ENCODE results near the gene GNB2. TPM values are rescaled to one million over a fixed set of nuclear protein-coding genes. Genes with fewer than 3 reads are reported as not detected.
"Not testable (repeated sequence)": the region's sequence is repeated elsewhere in the genome, so short reads cannot be mapped to it uniquely, and the experiment has no call there.

The GNB2 gene
- total and polyA plus RNA-seq, 12 donors, result 54.1 to 365 (median 213) TPM

DNA sequence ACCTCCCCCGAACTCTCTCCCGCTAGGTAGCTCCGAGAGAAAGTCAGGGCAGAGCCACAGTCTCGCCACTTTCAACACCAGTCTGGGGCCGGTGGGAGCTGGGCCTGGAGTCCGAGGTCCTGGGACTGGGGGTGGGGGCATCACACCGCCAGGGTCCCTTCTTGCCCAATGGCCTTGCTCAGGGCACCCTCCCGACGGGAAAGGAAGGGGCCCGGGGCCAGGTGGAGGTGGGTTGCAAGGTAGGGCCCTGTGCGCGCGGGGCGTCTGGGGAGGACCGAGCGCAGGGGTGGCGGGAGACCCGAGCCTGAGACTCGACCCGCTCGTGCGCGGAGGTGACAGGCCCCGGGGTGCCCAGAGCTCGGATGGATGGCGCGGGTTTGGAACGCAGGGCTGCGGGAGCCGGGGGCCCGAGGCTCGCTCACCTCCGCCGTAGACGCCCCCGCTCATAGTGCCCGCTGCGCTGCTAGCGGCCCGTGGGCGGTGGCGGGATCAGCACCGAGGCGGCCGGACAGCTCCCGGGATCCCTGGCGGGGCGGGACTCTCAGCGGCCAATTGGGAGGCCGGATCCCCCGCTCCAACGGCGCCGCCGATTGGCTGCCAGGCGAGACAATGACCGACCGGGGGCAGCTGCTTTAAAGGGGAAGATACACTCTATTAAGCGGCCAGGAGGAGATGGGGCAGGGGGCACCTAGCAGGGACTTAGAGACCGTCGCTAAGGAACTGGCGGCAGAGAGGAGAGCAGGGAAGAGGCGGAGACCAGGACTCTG lies 17.4 kb upstream of the GNB2 start, which contains the start of gene ACTL6B:
TSS of gene ACTL6B (minus strand) at position 541 of the 767 bp plus-strand sequence. CDS start at position 447, 94 bp downstream.
- intact Hi-C loops (cut with DNase I), result no loop called here
- 6 to 14% (median 11%) methylated on average over 16 to 63 of the region's 63 CpGs for WGBS, 4 donors
- no peak within 1 kb of the TSS for H3K27ac ChIP-seq
- TF ChIP-seq POLR2A (IDR thresholded peaks at IDR 0.05) (no peak), CTCF (IDR thresholded peaks at IDR 0.05) (no peak)
- no peaks in the 10 kb centered on the region for H3K4me1 ChIP-seq (replicated peaks in 1 of 2)
- H3K27me3 ChIP-seq, result peaks cover 10% of the 10 kb centered on the region
- H3K36me3 ChIP-seq (replicated peaks in 1 of 2), result no peaks in the 10 kb centered on the region
- H3K4me3 ChIP-seq, result no peak within 1 kb of the TSS
- no peaks in the 10 kb centered on the region for H3K9me3 ChIP-seq (replicated peaks in 1 of 3)
- peak; percentile 65 to 87 (median 78) for DNase-seq

- H3K4me3 ChIP-seq; intact Hi-C loops (cut with DNase I); H3K27me3 ChIP-seq; H3K36me3 ChIP-seq (replicated peaks in 1 of 2); H3K27ac ChIP-seq; H3K9me3 ChIP-seq (replicated peaks in 1 of 3); H3K4me1 ChIP-seq (replicated peaks in 1 of 2): not testable (repeated sequence)
- 69 to 74% (median 73%) methylated on average over 12 of the region's 12 CpGs for WGBS, 4 donors
- peak in 4 of 7 donors; percentile 41 to 62 (median 55) for DNase-seq
These were observed 11.3 kb upstream of the GNB2 start for GRCh38 chr7:100662194-100662776.

- no peaks in the 10 kb centered on the region for H3K27me3 ChIP-seq
- TF ChIP-seq POLR2A (IDR thresholded peaks at IDR 0.05), result no peak
- no peak for TF ChIP-seq CTCF (IDR thresholded peaks at IDR 0.05)
- no peaks in the 10 kb centered on the region for H3K9me3 ChIP-seq (replicated peaks in 1 of 3)
- WGBS, 4 donors, result 91 to 99% (median 96%) methylated on average over 5 of the region's 5 CpGs
- H3K4me3 ChIP-seq, result no peak overlapping the region
- H3K36me3 ChIP-seq (replicated peaks in 1 of 2), result no peaks in the 10 kb centered on the region
- no peak overlapping the region for H3K27ac ChIP-seq
- intact Hi-C loops (cut with DNase I), result no loop called here
- DNase-seq, result no peak
- no peaks in the 10 kb centered on the region for H3K4me1 ChIP-seq (replicated peaks in 1 of 2)
These were observed 8.3 kb upstream of the GNB2 start for GRCh38 chr7:100665168-100665726.

GRCh38 chr7:100667331-100668068 lies 6.0 kb upstream of the GNB2 start:
- Histone ChIP-seq H3K27ac (no peak overlapping the region), H3K9me3 (replicated peaks in 1 of 3) (no peaks in the 10 kb centered on the region), H3K4me3 (no peak overlapping the region), H3K36me3 (replicated peaks in 1 of 2) (no peaks in the 10 kb centered on the region), H3K27me3 (no peaks in the 10 kb centered on the region), H3K4me1 (replicated peaks in 1 of 2) (no peaks in the 10 kb centered on the region)
- intact Hi-C loops (cut with DNase I), result no loop called here
- no peak for DNase-seq
- WGBS, 4 donors, result 75 to 78% (median 77%) methylated on average over 16 of the region's 16 CpGs
- TF ChIP-seq POLR2A (IDR thresholded peaks at IDR 0.05), result no peak
- TF ChIP-seq CTCF (IDR thresholded peaks at IDR 0.05), result no peak
